Measurements from ENCODE around the gene CD86. TPM values are rescaled to one million over a fixed set of nuclear protein-coding genes. Genes with fewer than 3 reads are reported as not detected.
A peak's percentile ranks its signal among the peaks of the same experiment; 100 is the strongest.

The CD86 gene
- total and polyA plus RNA-seq, 8 donors: 1.6 to 17.6 (median 2.8) TPM

- TF ChIP-seq, protein P1, sequence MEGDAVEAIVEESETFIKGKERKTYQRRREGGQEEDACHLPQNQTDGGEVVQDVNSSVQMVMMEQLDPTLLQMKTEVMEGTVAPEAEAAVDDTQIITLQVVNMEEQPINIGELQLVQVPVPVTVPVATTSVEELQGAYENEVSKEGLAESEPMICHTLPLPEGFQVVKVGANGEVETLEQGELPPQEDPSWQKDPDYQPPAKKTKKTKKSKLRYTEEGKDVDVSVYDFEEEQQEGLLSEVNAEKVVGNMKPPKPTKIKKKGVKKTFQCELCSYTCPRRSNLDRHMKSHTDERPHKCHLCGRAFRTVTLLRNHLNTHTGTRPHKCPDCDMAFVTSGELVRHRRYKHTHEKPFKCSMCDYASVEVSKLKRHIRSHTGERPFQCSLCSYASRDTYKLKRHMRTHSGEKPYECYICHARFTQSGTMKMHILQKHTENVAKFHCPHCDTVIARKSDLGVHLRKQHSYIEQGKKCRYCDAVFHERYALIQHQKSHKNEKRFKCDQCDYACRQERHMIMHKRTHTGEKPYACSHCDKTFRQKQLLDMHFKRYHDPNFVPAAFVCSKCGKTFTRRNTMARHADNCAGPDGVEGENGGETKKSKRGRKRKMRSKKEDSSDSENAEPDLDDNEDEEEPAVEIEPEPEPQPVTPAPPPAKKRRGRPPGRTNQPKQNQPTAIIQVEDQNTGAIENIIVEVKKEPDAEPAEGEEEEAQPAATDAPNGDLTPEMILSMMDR (IDR thresholded peaks at IDR 0.05): no peak
- DNase-seq (no peak), ATAC-seq (no peak)
- no peaks in the 10 kb centered on the region for H3K36me3 ChIP-seq
- H3K9me3 ChIP-seq: no peaks in the 10 kb centered on the region
- no peaks in the 10 kb centered on the region for H3K27me3 ChIP-seq
- no peak overlapping the region for H3K27ac ChIP-seq
- H3K4me1 ChIP-seq: no peaks in the 10 kb centered on the region
- intact Hi-C loops (cut with DNase I): no loop called here
- H3K4me3 ChIP-seq: no peak overlapping the region
These were observed 2.5 kb downstream of the CD86 start for GRCh38 chr3:122057671-122058070.

- ATAC-seq (no peak), DNase-seq (no peak)
- no peak overlapping the region for H3K4me3 ChIP-seq
- H3K9me3 ChIP-seq: no peaks in the 10 kb centered on the region
- no peaks in the 10 kb centered on the region for H3K27me3 ChIP-seq
- intact Hi-C loops (cut with DNase I): no loop called here
- H3K36me3 ChIP-seq: no peaks in the 10 kb centered on the region
- H3K27ac ChIP-seq: no peak overlapping the region
- no peaks in the 10 kb centered on the region for H3K4me1 ChIP-seq
- TF ChIP-seq, protein P1 (IDR thresholded peaks at IDR 0.05): no peak
These were observed 3.1 kb downstream of the CD86 start for GRCh38 chr3:122058294-122058693.

- peak; percentile 45 for ATAC-seq
- H3K27ac ChIP-seq: no peak overlapping the region
These were observed 5.0 kb downstream of the CD86 start for GRCh38 chr3:122060040-122060698.

GRCh38 chr3:122063908-122064307 lies 8.7 kb downstream of the CD86 start:
- H3K36me3 ChIP-seq: no peaks in the 10 kb centered on the region
- H3K9me3 ChIP-seq: no peaks in the 10 kb centered on the region
- ATAC-seq (peak; percentile 61), DNase-seq (no peak)
- peaks cover 0 to 21% of the 10 kb centered on the region in 2 donors for H3K4me1 ChIP-seq
- no peaks in the 10 kb centered on the region for H3K27me3 ChIP-seq
- H3K27ac ChIP-seq: no peak overlapping the region
- H3K4me3 ChIP-seq: no peak overlapping the region
- TF ChIP-seq, protein P1 (IDR thresholded peaks at IDR 0.05): no peak
- intact Hi-C loops (cut with DNase I): no loop called here

More at GRCh38 chr3:122060040-122060698, 5.0 kb downstream of the CD86 start:
- Histone ChIP-seq H3K4me1 (peaks cover 0 to 2% of the 10 kb centered on the region in 2 donors), H3K36me3 (no peaks in the 10 kb centered on the region), H3K27me3 (no peaks in the 10 kb centered on the region), H3K4me3 (no peak overlapping the region), H3K9me3 (no peaks in the 10 kb centered on the region)
- DNase-seq: peak in 1 of 4 donors; percentile 52
- TF ChIP-seq, protein P1 (IDR thresholded peaks at IDR 0.05): no peak
- intact Hi-C loops (cut with DNase I): no loop called here

- peak; percentile 63 for ATAC-seq
- TF ChIP-seq, protein P1 (IDR thresholded peaks at IDR 0.05): no peak
- DNase-seq: no peak
These were observed 9.2 kb downstream of the CD86 start for GRCh38 chr3:122064326-122064725.

More at GRCh38 chr3:122064326-122064725, 9.2 kb downstream of the CD86 start:
- no peak overlapping the region for H3K27ac ChIP-seq
- no peaks in the 10 kb centered on the region for H3K27me3 ChIP-seq
- H3K4me3 ChIP-seq: no peak overlapping the region
- intact Hi-C loops (cut with DNase I): no loop called here
- no peaks in the 10 kb centered on the region for H3K9me3 ChIP-seq
- no peaks in the 10 kb centered on the region for H3K36me3 ChIP-seq
- peaks cover 0 to 21% of the 10 kb centered on the region in 2 donors for H3K4me1 ChIP-seq

Data from left lung (tissue), 10 donors.